Measurements from ENCODE around the gene MBP. TPM values are rescaled to one million over a fixed set of nuclear protein-coding genes. Genes with fewer than 3 reads are reported as not detected.

The MBP gene
- total RNA-seq, 1 donor from 2014 or later = 90.6 TPM

DNA sequence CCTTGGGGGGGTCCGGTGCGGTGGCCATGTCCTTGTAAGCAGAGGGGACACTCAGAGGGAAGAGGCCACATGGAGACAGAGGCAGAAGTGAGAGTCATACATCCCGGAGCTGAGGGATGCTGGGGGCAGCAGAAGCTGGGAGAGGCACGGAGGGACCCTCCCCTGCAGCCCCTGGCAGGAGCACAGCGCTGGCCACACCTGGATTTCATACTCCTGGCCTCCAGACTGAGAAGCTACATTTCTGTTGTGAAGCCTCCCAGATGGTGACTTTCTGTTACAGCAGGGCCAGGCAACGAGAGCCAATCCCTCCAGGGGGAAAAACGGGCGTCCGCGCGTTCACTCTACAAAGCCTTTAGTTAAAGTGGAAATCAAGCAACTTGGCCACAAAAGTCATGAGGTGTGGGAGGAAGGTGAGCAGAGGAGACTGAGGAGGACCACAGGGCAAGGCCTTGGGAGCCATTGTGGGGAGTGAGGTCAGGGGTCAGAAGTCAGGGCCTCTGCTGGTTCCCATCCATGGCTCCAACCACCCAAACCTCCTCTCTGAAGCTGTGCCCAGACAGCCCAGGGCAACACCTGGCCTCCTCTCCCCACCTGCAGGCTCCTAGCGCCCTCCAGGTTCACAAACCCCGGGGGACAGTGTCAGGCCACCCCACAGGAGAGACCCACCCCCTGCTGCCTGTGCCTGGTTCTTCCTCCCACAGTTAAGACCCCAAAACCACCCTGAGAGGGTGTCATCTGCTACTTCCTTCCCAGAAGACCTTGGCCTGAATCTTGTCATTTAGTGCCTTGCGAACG, 4.5 kb upstream of the MBP start:
- no peaks in the 10 kb centered on the region for H3K36me3 ChIP-seq
- TF ChIP-seq, protein P1, sequence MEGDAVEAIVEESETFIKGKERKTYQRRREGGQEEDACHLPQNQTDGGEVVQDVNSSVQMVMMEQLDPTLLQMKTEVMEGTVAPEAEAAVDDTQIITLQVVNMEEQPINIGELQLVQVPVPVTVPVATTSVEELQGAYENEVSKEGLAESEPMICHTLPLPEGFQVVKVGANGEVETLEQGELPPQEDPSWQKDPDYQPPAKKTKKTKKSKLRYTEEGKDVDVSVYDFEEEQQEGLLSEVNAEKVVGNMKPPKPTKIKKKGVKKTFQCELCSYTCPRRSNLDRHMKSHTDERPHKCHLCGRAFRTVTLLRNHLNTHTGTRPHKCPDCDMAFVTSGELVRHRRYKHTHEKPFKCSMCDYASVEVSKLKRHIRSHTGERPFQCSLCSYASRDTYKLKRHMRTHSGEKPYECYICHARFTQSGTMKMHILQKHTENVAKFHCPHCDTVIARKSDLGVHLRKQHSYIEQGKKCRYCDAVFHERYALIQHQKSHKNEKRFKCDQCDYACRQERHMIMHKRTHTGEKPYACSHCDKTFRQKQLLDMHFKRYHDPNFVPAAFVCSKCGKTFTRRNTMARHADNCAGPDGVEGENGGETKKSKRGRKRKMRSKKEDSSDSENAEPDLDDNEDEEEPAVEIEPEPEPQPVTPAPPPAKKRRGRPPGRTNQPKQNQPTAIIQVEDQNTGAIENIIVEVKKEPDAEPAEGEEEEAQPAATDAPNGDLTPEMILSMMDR (IDR thresholded peaks at IDR 0.05) = no peak
- no peak overlapping the region for H3K27ac ChIP-seq
- DNase-seq (no peak), ATAC-seq (no peak)
- no peak overlapping the region for H3K4me3 ChIP-seq
- intact Hi-C loops (cut with DNase I) = no loop called here
- peaks cover 35% of the 10 kb centered on the region for H3K4me1 ChIP-seq
- no peaks in the 10 kb centered on the region for H3K9me3 ChIP-seq
- peaks cover 3% of the 10 kb centered on the region for H3K27me3 ChIP-seq (ENCODE audit: low read depth)

DNA sequence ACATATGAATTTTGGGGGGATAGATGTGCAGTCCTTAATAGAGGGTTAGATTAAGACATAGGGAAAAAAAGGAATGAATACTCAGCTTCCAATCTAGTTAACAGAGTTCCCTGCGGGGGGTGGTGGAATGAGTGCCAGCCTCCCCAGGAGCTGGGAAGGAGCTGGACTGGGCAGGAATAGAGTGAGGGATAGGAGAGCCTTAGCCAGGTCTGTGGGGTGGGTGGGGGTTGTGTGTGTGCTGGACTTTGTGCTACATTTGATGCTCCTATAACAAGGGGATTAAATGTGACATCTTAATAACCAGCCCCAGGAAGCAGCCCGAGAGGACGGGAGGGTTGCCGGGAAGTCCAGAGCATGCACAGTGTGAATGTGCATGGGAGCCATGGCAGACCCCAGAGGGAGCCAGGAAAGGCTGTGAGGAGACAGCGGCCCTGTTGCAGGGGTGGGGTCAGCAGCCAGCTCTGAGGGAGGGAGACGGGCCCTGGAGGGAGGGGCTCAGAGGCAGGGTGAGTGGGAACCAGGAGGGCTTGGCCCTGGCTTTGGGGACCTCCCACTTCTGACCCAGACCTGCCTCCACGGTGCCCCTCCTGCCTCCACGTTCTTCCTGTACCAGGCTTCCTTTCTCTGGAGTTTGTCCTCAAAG, 3.6 kb upstream of the MBP start:
- no peaks in the 10 kb centered on the region for H3K36me3 ChIP-seq
- H3K9me3 ChIP-seq = no peaks in the 10 kb centered on the region
- no peak for ATAC-seq
- H3K4me1 ChIP-seq = peaks cover 33% of the 10 kb centered on the region
- peaks cover 4% of the 10 kb centered on the region for H3K27me3 ChIP-seq (ENCODE audit: low read depth)
- TF ChIP-seq, protein P1 (IDR thresholded peaks at IDR 0.05) = no peak
- no peak overlapping the region for H3K27ac ChIP-seq
- DNase-seq = no peak
- H3K4me3 ChIP-seq = no peak overlapping the region
- intact Hi-C loops (cut with DNase I) = no loop called here

DNA sequence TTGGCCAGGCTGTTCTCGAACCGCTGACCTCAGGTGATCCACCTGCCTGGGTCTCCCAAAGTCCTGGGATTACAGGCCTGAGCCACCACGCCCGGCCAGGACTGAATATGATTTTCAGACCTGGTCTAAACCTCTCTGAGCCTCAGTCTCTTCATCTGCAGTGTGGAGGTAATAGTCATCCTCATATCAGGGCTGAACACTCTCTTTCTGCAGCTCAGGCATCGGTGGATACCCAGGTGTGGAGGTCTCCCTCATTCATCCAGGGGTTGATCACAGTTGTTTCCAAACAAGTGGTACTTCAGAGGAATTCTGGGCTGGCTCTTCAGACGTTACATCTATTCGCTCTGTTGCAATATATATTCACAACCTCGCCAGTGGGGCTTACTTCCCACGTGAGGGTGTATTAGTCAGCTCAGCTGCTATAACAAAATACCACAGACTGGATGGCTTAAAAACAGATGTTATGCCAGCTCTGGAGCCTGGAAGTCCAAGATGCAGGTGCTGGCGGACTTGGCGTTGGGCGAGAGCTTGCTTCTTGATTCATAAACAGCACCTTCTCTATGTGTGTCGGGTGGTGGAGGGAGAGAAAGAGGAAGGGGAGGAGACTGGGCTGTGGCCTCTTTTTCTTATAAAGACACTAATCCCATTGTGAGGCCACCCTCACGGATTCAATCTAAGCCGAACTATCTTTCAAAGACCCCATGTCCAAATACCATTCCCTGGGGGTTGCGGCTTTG, 2.9 kb upstream of the MBP start:
- Histone ChIP-seq H3K9me3 (no peaks in the 10 kb centered on the region), H3K4me3 (no peak overlapping the region), H3K27ac (no peak overlapping the region), H3K36me3 (no peaks in the 10 kb centered on the region), H3K27me3 (ENCODE audit: low read depth) (peaks cover 4% of the 10 kb centered on the region), H3K4me1 (peaks cover 26% of the 10 kb centered on the region)
- TF ChIP-seq, protein P1 (IDR thresholded peaks at IDR 0.05) = no peak
- DNase-seq (no peak), ATAC-seq (no peak)
- intact Hi-C loops (cut with DNase I) = no loop called here

- no peak for ATAC-seq
- DNase-seq = no peak
- TF ChIP-seq, protein P1 (IDR thresholded peaks at IDR 0.05) = no peak
- Histone ChIP-seq H3K36me3 (no peaks in the 10 kb centered on the region), H3K4me1 (peaks cover 29% of the 10 kb centered on the region), H3K27ac (no peak overlapping the region), H3K9me3 (no peaks in the 10 kb centered on the region), H3K27me3 (ENCODE audit: low read depth) (peaks cover 4% of the 10 kb centered on the region), H3K4me3 (no peak overlapping the region)
- intact Hi-C loops (cut with DNase I) = no loop called here
These were observed 2.0 kb upstream of the MBP start for GRCh38 chr18:77134611-77135010.

DNA sequence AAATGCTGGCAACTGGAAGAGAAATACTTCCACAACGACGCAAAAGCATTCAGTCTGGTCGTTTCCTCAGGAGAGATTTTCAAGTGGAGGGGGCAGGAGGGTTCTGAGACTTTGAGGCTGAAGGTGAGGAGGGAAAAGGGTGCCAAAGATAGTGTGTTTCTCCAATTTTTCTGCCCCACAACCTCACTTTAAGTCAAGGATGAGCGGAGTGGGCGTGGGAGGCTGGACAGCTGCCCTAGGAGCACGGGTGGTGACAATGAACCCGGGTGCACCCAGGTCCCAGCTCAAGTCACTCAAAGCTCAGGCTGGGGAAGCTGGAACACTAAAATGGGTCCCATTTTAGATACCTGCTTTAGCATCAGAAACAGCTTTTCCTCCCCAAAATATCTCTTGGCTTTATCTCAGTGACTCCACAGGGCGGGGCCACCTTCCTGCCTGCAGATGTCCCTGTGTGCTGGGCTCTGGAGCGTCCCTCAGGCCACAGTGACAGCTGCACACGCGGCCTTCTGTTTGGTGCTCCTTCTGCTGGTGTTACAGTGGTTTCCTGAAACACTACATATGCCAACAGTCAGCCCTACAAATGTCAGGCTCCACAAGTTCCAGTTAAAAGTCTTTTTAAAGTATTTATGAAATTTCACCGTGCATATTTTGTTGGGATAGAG, 1.4 kb upstream of the MBP start:
- TF ChIP-seq, protein P1 (IDR thresholded peaks at IDR 0.05) = peak; percentile 21
- Histone ChIP-seq H3K4me1 (peaks cover 35% of the 10 kb centered on the region), H3K27me3 (ENCODE audit: low read depth) (peaks cover 4% of the 10 kb centered on the region), H3K4me3 (peak overlapping the region; percentile 92), H3K9me3 (no peaks in the 10 kb centered on the region), H3K27ac (peak overlapping the region; percentile 99), H3K36me3 (no peaks in the 10 kb centered on the region)
- DNase-seq = peak; percentile 77
- ATAC-seq = no peak
- intact Hi-C loops (cut with DNase I) = no loop called here

Data from lower lobe of right lung (tissue), 2 donors.